ENCODE data around the gene PLXNB1. TPM values are rescaled to one million over a fixed set of nuclear protein-coding genes. Genes with fewer than 3 reads are reported as not detected.

PLXNB1 gene
- total and polyA plus RNA-seq, 12 donors: 27.7 to 135 (median 32.4) TPM

DNA sequence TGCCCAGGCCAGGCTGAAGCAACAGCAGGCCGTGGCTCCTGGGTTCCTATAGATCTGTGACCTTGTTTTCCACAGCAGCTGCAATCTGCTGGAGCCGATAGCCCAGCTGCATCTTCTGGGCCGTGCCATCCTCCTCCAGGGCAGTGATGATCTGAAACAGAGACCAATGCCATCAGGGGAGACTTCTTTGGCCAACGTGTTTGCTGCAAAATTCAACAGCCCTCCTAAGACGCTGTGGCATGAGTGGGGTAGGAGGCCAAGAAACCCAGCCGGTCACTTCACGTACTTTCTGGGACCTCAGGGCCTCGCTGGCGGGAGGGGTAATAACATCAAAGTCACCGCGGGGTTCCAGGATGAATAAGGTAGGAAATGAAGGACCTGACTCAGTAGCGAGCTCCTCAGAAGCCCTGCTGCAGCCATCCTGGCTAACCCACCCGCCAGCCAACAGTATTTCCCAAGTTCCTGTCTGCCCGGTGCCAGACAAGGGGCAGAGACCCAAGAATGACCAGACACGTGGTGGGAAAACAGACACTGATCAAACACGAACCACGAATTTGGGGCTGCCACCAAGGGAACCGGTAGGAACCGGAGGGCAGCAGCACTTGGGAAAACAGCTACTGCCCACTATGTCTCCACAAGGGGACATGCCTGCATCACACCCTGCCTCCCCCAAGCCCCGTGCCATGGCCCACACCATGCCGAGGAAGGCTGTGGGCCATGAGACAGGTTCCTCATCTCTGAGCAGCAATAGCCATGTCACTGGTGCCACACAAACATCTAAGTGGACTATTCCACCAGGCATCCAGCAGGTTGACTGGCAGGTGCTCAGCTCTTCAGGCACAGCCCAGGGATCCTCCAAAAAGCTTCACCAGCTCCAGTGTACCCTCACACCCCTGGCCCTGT lies 25.2 kb downstream of the PLXNB1 start:
- H3K9me3 ChIP-seq: no peaks in the 10 kb centered on the region
- ATAC-seq (no peak), DNase-seq (no peak)
- no peak overlapping the region for H3K27ac ChIP-seq
- H3K4me1 ChIP-seq: peaks cover 0 to 11% (median 0%) of the 10 kb centered on the region in 9 donors
- intact Hi-C loops (cut with DNase I): loop anchor here in 6 of 10 donors (5.0 to 10.0 kb wide), 4 partner anchors 33 to 148 kb away; no protein-coding TSS in a partner anchor
- peaks cover 0 to 66% (median 8%) of the 10 kb centered on the region in 9 donors for H3K36me3 ChIP-seq
- no peak overlapping the region for H3K4me3 ChIP-seq
- H3K27me3 ChIP-seq: no peaks in the 10 kb centered on the region
- TF ChIP-seq, protein P1, sequence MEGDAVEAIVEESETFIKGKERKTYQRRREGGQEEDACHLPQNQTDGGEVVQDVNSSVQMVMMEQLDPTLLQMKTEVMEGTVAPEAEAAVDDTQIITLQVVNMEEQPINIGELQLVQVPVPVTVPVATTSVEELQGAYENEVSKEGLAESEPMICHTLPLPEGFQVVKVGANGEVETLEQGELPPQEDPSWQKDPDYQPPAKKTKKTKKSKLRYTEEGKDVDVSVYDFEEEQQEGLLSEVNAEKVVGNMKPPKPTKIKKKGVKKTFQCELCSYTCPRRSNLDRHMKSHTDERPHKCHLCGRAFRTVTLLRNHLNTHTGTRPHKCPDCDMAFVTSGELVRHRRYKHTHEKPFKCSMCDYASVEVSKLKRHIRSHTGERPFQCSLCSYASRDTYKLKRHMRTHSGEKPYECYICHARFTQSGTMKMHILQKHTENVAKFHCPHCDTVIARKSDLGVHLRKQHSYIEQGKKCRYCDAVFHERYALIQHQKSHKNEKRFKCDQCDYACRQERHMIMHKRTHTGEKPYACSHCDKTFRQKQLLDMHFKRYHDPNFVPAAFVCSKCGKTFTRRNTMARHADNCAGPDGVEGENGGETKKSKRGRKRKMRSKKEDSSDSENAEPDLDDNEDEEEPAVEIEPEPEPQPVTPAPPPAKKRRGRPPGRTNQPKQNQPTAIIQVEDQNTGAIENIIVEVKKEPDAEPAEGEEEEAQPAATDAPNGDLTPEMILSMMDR (IDR thresholded peaks at IDR 0.05): no peak
- WGBS, 2 donors: 87 to 88% methylated on average over 21 of the region's 21 CpGs

DNA sequence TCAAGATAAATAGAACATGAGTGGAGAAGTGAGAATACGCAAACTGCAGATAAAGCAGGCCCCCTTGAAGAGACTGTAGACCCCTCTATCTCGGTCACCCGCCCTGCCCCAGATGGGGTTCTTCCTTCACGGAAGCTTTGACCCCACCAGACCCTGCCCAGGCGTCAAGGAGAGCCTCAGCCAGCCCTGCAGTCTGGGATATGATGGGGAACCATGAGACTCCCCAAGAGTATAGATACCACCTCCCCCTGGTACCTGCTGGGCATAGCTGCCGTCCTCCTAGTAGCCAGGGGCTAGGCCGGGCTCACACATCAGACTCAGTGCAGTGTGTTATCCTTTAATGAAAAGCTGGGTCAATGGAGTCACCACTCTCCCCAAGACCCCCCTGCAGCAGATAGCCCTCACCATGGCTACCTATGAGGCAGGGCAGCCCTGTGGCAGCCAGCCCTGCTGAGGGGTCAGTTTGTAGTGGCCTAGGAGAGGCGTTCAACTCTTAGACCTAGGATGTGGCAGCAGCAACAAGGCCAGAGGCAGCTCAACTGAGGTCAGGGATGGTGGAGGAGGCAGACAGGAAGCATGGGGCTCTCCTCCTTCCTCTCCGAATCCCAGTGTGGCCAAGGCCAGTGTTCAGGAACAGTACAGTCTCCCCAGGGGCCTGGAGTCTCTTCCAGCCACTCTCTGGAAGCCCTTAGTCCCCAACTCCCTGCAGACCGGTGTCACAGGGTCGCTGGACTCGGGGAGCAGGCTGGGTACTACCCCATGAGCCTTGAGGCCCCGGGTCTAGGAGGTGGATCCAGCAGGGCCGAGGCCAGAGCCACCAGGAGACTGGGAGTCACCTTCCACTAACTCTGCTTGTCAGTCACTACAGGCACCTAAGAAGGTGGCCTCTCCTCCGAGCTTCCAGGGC lies 26.1 kb downstream of the PLXNB1 start:
- 79 to 82% methylated on average over 15 of the region's 15 CpGs for WGBS, 2 donors
- no peak for DNase-seq
- no peak for ATAC-seq
- Histone ChIP-seq H3K4me3 (no peak overlapping the region), H3K36me3 (peaks cover 0 to 57% (median 3%) of the 10 kb centered on the region in 9 donors), H3K9me3 (no peaks in the 10 kb centered on the region), H3K27ac (no peak overlapping the region), H3K27me3 (no peaks in the 10 kb centered on the region), H3K4me1 (peaks cover 0 to 11% (median 0%) of the 10 kb centered on the region in 9 donors)
- TF ChIP-seq, protein P1 (IDR thresholded peaks at IDR 0.05): no peak
- intact Hi-C loops (cut with DNase I): loop anchor here in 8 of 10 donors (2.0 to 10.0 kb wide), 7 partner anchors 25 to 149 kb away; no protein-coding TSS in a partner anchor

DNA sequence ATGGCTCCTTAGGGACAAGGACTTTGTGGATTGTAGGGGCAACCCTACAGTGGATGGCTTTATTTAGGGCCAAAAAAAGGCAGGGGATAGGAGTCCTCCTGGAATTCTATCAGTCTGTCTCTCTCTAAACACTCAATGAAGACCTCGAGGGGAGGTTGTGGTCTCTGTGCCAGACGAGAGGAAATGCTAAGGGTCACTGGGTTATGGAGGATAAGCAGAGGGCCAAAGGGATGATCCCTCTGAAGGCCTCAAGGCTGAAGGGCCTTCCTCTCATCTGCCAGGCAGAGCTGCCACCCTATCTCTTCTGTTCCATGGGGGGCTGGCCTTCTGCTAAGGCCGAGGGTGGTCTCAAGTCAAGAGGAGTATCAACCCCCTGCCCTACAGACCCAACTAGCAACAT lies 27.0 kb downstream of the PLXNB1 start:
- no peak for DNase-seq
- intact Hi-C loops (cut with DNase I): loop anchor here in 8 of 10 donors (2.0 to 10.0 kb wide), 7 partner anchors 26 to 149 kb away; no protein-coding TSS in a partner anchor
- TF ChIP-seq, protein P1 (IDR thresholded peaks at IDR 0.05): no peak
- ATAC-seq: no peak
- WGBS, 2 donors: 63 to 73% methylated on average over 3 of the region's 3 CpGs
- Histone ChIP-seq H3K4me3 (no peak overlapping the region), H3K9me3 (no peaks in the 10 kb centered on the region), H3K4me1 (peaks cover 0 to 11% (median 0%) of the 10 kb centered on the region in 9 donors), H3K36me3 (peaks cover 0 to 48% (median 0%) of the 10 kb centered on the region in 9 donors), H3K27me3 (no peaks in the 10 kb centered on the region), H3K27ac (peak overlapping the region in 1 of 10 donors; percentile 60)

All from heart right ventricle (tissue), 16 donors.